Activated CD4-positive, alpha-beta T cell treated with anti-CD3 and anti-CD28 coated beads, Interleukin-10, Interleukin-2, amounts not matched to agents 100 ng/mL and 50 ng/mL, durations not matched to agents 16 hours and 8 hours (primary cell): ENCODE data around the gene ADAMTSL4.

ENCODE experiments used
- DNase-seq: peaks from one replicate; pipeline ENCODE4 v3.0.0-alpha.2; 2020

Gene ADAMTSL4

DNA sequence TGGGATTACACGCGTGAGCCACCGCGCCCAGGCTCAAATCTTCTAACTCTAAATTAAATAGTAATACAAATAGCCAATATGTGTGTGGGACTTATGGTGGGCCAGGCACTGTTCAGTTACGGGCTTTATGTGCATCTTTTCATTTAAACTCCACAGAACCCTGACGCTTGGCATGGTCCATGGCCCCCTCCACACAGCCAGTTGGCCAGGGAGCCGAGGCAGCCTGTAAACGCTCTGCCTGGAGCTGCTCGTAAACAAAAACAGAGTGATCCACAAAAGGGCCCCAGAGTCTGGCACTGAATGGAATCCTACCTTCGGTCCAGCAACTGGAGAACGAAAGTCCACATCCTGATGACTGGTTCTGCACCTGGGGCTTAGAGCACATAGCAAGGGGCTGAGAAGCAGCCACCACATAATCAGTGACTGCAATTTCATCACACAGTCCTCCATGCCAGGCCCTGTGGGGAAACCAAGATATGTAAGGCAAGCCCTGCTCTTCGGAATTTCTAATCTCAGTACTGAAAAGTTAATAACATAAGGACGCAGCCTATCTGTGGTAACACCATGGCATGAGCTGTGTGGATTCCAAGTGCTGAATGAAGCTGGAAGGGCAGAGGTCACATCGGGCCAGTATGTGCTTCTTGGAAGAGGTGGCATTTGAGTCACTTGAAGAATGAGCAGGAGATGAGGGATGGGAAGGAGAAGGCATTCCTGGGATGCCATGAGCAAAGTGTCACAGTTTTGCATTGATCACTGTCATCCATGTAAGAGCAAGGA lies 13.5 kb upstream of the ADAMTSL4 start:
- no peak for DNase-seq

DNA sequence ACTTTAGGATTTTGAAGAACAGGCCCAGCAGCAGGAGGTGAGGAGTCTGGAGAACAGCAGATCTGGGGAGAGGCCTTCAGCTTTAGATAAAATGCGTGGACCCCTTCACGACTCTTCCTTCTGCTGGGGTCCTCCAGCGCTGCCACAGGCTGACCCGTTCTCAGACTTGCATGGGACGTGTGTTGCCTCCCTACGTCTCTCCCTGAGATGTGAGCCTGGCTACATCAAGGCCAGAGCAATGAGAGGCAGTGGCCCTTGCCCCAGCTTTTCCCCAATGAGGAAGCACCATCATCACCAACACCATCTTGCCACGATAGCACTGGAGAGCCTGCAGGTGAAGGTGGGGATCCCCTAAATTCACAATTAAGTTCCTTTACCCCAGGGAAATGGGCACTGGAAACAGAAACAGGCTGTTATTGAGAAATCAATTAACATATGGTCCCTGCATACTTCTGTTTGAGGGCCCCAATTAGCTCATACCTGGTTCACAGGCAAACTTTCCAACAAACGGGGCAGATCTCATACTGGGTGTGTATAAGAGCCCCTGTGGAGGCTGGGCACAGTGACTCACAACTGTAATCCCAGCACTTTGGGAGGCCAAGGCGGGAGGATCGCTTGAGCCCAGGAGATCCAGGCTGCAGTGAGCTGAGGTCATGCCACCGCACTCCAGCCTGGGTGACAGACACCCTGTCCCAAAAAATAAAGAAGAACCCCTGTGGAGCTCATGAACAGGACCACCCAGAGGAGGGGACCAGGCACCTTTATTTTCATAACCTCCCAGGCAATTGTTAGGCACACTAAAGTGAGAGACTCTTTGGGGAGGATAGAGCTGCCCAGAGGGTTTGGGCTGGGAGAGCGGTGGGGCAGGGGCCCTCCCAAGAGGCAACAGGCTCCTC lies 12.1 kb upstream of the ADAMTSL4 start:
- no peak for DNase-seq

DNA sequence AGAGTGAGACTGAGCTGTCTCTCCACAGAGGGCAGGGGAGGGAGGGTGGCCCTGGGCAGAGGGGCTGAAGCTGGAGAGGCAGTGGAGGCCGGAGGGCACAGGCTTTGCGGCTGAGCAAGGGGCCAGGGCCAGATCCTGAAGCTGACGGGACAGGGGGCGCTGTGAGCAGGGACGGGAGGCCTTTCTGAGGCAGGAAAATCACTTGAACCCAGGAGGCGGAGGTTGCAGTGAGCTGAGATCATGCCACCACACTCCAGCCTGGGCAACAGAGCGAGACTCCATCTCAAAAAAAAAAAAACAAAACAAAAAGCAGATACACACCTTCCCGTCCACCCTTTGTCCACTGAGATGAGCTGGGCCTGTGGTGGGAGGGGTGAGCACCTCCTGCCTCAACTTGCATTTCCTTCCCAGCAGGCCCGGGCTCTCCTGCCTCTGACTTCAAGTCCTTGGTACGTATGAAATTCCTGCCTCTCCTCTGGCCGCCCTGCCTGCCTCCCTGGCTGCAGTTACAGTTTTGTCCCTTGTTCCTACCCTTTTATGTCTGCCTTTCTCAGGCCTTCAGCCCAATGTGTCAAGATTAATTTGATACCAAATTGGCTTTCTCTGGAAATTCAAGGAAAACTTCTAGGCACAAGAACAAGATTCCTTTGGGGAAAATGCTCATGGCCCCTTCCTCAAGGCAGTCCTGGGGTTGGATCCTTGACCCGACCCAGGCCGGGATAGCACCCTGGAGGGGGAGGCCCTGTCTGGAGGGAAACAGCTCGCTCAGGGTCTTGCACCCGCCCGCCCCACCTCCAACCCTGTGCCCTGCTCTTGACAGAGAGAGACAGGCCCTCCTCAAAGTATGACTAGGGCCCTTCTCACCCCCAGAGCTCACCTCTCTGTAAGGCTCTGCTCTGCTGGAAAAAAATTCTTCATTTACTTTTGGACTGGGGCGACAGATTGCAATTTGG lies 11.2 kb upstream of the ADAMTSL4 start:
- DNase-seq, result no peak

DNA sequence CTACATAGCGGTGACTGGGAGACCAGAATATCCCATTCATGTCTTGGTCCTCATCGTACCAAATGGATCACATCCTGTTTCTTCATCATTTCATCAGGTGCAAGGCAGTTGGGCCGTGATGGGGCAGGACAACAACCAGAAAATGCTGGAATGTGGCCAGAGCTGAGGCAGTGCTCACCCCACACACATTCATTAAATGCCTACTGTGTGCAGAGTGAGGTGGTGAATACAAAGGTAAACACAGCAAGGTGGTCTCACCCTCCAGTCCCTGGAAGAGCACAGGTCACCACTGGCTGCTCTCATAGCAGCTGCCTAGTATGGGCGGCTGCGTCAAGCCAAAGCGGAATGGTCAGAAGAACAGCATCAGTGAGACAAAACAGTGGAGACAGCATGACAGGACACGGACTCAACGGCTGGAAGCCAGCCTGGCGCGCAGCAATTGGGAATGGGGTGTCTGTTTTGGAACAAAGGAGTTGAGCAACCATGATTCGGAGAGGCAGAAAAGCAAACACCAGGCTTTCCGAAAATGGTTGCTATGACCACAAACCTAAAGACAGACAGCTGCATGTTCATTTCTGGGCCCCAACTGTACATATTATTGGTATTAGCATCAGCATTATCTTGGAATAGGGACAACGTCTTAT lies 5.6 kb upstream of the ADAMTSL4 start:
- no peak for DNase-seq

DNA sequence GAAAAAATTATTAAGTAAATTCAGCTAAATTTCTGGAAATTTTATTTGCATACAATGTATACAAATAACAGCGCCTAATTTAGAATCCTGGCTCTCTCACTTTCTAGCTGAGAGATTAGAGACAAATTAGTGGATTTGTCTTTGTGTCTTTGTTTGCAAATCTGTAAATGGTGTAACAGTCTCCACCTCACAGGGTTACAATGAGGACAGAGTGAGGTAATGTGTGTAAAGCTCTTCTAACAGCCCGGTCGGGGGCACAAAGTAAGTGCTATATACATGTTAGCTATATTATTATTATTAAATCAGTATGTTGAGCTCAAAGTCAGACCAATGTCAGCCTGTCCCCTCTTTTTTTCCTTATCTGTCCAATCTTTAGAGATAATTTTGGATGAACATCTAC lies 5.0 kb upstream of the ADAMTSL4 start:
- DNase-seq, result no peak

DNA sequence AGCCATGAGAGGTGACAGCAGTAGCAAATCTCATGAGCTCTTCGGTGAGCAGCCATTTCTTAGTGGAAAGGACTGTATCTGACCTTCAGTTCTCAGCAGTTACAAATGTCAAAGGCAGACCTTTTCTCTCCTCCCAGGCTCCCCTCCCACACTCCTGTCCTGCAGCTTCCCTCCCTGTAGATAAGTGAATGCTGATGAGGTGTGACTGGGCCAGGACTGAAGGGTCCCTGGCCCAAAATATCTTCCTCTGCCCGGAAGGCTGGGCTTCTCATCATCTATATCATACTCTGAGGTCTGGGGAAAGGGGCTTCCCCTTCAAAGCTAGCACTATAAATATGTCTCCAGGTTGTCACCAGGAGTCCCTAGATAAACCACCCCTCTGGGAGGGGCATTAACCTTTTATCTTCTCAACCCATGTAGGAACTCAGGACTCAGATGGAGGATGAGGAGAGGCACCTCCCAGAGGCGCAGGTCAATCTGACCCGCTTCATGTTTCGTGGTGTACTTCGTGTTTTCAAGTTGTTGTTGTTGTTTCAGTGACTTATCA lies 3.6 kb upstream of the ADAMTSL4 start:
- DNase-seq, result no peak

DNA sequence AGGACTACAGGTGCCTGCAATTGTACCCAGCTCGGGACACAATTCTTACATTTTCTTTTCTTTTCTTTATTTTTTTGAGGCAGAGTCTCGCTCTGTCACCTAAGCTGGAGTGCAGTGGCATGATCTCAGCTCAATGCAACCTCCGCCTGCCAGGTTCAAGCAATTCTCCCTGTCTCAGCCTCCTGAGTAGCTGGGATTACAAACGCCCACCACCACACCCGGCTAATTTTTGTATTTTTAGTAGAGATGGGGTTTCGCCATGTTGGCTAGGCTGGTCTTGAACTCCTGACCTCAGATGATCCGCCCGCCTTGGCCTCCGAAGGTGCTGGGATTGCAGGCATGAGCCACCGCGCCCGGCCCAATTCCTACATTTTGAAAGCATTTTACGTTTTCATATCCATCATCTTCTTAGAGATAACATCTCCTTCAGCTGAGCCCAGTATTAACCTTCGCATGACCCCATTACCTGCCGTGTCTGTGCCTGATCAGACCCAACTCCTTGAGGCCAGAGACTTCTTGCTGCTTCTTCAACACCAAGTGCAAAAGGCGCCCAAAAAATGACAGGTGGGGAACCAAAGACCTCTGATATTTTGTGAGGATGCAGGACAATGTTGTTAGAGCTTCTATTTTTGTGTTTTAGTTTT lies 2.8 kb upstream of the ADAMTSL4 start:
- no peak for DNase-seq

DNA sequence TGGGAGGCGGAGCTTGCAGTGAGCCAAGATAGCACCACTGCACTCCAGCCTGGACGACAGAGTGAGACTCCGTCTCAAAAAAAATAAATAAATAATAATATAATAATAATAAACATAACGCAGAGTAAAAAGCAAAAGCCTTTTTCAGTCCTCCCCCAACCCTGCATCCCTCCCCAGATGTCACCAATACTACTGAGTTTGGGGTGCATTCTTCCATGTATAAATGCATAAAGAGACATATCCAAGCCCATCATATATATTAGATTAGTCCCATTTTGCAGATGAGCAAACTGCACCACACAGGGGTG lies 930 bp upstream of the ADAMTSL4 start:
- DNase-seq, result no peak

DNA sequence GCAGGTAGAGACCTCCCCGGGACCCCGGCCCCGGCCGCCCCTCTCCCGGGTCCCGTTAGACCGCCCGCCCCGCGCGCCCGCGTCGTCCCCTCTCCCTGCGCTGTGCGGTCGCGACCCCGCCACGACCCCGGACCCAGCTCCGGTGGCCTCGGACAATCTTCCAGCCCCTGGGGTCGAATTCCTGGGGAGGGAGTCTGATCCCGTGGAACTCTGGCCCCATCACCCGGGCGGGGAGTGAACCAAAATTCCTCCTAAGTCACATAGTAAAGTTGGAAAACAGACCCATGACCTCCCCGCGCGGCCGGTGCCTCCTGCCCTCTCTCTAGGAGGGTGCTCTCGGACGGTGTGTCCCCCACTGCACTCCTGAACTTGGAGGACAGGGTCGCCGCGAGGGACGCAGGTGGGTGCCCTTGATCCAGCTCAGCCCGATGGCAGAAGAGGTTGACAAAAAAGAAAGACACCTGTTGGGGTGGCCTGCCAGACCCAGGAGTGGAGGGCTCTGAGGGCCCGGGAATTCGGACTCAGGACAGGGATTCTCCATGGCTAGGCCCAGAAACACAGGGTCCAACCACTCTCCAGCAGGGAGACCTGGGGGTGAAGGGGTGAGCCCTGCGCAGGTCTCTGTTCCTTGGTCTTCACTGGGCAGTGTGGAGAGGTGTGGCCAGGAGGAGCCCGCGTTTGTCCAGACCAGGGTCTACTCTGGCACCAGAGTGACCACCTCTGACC lies 451 bp downstream of the ADAMTSL4 start:
- DNase-seq, result no peak

DNA sequence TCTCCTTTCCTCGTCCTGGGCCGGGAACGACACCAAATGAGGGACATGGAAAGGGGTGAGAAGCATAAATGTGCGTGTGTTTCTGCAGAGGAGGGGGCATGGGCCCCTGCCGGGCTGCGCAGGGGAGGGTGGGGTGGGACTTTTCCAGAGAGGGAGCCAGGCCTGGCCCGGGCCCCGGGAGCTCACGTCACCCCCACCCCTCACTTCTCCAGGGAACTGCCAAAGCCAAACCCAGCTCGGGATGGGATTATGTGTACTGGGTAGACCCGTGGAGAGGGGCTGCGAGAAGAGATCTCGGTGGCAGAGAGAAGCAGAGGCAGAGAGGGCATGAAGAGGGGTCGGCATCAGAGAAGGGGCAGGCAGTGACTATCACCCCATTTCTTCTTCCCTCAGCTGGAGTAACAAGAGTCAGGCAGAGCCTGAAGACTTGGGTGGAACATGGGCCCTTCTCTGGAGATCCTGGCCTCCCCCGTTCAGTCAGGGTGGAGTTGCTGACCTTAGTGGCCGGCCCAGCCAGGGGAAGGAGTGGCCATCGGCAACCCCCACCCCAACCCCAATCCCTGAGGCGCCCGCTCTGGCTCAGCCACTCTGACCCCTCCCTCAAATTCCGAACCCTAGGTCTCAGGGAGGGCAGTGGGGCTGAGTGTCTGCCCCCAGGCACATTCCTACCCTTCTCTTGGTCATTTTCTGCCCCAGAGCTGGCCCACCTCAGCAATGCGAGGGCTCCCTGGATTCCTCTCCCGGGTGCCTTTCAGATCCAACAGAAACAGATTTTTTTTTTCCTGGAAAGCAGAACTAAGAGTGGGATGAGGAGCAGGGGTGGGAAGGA lies 1.2 kb downstream of the ADAMTSL4 start:
- DNase-seq, result no peak

DNA sequence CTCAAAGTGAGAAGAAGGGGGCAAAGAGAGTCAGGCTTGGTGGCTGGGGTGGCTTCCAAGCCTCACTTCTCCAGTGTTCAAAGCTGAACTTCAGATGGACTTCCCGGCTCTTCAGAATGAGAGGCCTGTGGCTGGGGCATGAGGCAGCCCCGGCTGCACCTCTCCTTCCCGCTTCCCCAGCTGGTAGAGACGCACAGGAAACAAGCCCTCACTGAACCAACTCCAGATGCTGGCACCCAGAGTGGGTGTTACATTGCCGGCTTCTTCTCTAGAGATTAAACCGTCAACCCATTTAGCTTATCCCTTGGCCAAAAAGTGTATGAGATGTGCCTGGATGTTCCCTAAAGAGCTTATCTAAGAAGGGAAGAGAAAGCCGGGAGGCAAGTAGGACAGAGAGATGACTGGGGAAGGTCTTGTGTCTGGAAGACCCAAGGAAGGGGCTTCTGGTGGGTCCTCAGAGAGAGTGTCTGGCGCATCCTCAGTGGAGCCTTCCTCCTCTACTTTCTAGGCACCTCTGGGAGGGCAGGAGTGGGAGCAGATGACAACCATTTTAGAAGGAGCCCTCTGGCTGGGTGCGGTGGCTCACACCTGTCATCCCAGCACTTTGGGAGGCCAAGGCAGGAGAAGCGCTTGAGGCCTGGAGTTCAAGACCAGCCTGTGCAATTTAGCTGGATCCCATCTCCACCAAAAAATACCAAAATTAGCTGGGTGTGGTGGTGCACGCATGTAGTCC lies 2.0 kb downstream of the ADAMTSL4 start:
- no peak for DNase-seq

DNA sequence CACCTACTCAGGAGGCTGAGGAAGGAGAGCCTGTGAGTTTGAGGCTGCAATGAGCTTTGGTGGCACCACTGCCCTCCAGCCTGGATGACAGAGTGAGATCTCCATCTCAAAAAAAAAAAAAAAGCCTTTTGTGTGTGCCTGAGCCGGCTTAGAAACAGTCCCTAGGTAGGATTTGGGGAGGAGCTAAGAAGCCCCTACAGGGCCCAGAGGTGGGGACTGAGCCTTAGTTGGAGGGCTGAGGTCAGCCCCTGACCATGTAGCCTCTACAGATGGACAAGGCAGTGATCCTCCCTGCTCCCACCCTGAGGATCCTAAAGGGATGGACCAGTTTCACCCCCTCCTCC lies 2.5 kb downstream of the ADAMTSL4 start:
- DNase-seq, result no peak

DNA sequence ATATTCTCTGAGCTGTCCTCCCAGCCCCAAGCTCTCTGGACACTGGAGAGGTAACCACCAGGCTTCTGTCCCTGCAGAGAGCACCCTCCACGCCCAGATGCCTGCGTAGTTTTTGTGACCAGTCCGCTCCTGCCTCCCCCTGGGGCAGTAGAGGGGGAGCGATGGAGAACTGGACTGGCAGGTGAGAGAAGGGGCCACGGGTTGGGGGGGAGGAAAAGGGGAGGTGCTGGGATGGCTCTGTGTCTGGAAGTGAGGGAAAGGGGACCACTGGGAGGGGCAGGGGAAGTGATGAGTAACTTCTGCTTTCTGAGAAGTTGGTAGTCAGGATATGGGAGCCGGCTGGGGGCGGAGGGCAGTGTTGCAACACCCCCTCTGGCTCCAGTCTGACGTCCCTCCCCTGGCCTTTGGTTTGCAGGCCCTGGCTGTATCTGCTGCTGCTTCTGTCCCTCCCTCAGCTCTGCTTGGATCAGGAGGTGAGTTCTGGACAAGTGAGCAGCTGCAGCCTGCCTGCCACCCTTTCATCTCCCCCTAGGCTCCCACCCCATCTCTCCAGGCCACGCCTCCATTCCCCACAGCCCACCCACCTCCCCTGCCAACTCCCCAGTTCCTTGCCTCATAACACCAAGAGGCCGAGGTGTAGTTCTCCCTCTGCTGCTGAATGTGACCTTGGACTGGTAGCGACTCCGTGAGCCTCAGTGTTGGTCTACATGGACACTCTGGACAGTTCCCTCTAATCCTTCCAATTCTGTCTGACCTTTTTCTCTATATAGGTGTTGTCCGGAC lies 3.1 kb downstream of the ADAMTSL4 start:
- DNase-seq, result peak; percentile 47

DNA sequence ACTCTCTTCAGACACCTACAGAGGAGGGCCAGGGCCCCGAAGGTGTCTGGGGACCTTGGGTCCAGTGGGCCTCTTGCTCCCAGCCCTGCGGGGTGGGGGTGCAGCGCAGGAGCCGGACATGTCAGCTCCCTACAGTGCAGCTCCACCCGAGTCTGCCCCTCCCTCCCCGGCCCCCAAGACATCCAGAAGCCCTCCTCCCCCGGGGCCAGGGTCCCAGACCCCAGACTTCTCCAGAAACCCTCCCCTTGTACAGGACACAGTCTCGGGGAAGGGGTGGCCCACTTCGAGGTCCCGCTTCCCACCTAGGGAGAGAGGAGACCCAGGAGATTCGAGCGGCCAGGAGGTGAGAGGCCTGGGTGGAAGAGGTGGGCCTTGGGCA lies 3.7 kb downstream of the ADAMTSL4 start:
- DNase-seq, result no peak

DNA sequence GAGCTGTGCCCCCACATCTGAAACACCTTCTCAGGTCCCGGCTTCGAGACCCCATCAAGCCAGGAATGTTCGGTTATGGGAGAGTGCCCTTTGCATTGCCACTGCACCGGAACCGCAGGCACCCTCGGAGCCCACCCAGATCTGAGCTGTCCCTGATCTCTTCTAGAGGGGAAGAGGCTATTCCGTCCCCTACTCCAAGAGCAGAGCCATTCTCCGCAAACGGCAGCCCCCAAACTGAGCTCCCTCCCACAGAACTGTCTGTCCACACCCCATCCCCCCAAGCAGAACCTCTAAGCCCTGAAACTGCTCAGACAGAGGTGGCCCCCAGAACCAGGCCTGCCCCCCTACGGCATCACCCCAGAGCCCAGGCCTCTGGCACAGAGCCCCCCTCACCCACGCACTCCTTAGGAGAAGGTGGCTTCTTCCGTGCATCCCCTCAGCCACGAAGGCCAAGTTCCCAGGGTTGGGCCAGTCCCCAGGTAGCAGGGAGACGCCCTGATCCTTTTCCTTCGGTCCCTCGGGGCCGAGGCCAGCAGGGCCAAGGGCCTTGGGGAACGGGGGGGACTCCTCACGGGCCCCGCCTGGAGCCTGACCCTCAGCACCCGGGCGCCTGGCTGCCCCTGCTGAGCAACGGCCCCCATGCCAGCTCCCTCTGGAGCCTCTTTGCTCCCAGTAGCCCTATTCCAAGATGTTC lies 4.3 kb downstream of the ADAMTSL4 start:
- DNase-seq, result no peak

DNA sequence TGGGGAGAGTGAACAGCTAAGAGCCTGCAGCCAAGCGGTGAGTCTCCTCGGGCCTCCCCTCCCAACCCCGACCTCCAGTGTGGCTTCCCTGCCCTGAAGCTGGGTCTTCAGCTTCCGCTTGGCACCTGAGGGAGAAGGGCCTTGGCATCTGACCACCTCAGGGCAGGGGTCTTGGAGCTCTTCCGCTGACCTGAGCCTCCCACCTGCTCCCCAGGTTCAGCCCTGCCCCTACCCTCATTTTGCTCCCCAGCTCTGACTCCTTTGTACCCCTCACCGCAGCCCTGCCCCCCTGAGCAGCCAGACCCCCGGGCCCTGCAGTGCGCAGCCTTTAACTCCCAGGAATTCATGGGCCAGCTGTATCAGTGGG lies 4.9 kb downstream of the ADAMTSL4 start:
- no peak for DNase-seq

DNA sequence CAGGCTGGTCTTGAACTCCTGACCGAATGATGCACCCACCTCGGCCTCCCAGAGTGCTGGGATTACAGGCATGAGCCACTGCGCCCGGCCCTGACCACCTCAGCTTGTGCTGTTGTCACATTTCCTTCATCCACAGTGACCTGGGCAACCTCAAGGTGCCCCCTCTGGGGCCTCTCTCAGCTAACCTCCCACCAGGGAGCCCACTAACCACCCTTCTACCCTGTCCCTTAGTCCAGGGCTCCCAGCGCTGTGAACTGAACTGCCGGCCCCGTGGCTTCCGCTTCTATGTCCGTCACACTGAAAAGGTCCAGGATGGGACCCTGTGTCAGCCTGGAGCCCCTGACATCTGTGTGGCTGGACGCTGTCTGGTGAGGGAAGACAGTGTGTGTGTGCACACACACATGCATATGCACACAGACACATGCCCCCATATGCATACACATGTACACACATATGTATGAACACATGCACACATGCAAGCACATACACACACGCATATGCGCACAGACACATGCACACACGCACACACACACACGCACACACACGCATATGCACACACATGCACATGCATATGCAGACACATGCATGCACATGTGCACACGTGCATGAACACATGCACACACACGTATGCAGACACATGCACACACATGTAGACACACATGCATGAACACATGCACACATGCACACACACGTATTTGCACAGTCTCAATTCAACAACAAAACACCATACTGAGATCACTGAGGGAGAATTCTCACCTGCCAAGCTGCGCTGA lies 6.2 kb downstream of the ADAMTSL4 start:
- DNase-seq, result no peak
